ENCODE results near the gene GNAI3.

GNAI3 gene

DNA sequence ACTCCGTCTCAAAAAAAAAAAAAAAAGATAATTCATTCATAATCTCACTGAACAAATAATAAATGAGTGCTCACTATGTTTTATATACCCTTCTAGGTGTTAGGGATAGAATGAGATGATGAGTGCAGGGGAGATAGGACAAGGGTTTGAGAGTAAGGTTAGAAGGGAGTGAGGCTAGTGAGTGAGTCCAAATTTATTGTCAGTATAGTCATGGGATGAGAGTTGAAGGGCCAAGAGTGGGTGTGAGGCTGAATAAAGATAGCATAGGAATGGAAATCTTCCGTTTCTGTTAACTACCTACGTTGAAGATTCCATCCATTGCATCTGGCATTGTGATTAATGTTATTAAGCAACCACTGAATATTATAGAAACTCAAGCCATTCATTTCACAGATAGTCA, 16.8 kb downstream of the GNAI3 start:
- TF ChIP-seq, protein P1, sequence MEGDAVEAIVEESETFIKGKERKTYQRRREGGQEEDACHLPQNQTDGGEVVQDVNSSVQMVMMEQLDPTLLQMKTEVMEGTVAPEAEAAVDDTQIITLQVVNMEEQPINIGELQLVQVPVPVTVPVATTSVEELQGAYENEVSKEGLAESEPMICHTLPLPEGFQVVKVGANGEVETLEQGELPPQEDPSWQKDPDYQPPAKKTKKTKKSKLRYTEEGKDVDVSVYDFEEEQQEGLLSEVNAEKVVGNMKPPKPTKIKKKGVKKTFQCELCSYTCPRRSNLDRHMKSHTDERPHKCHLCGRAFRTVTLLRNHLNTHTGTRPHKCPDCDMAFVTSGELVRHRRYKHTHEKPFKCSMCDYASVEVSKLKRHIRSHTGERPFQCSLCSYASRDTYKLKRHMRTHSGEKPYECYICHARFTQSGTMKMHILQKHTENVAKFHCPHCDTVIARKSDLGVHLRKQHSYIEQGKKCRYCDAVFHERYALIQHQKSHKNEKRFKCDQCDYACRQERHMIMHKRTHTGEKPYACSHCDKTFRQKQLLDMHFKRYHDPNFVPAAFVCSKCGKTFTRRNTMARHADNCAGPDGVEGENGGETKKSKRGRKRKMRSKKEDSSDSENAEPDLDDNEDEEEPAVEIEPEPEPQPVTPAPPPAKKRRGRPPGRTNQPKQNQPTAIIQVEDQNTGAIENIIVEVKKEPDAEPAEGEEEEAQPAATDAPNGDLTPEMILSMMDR (IDR thresholded peaks at IDR 0.05; ENCODE audit: control insufficient read depth, insufficient read depth, low read depth, low read length, missing control alignments), result no peak
- DNase-seq (ENCODE audit: low read depth), result no peak
- H3K4me3 ChIP-seq (ENCODE audit: control insufficient read depth, low read depth, low read length), result no peak overlapping the region

DNA sequence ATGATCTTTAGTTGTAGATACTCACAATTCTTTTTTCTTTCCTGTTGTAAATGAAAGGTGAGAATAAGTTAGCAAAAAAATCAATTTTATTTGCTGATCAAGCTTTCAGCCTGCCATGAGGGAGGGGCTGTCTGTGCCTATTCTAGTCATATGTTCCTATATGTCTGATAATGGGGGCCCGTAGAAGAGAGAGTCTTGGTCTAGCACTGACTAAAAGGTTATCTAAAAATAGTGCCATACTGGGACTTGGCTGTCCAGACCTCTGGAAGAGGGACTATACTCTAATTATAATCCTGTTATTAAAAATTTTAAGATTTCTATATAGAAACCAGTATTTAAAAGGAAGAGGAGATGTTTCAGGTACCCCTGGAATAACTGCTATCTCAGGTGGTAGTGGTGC, 18.6 kb downstream of the GNAI3 start:
- no peak for DNase-seq (ENCODE audit: low read depth)
- H3K4me3 ChIP-seq (ENCODE audit: control insufficient read depth, low read depth, low read length), result no peak overlapping the region
- TF ChIP-seq, protein P1 (IDR thresholded peaks at IDR 0.05; ENCODE audit: control insufficient read depth, insufficient read depth, low read depth, low read length, missing control alignments), result no peak

DNA sequence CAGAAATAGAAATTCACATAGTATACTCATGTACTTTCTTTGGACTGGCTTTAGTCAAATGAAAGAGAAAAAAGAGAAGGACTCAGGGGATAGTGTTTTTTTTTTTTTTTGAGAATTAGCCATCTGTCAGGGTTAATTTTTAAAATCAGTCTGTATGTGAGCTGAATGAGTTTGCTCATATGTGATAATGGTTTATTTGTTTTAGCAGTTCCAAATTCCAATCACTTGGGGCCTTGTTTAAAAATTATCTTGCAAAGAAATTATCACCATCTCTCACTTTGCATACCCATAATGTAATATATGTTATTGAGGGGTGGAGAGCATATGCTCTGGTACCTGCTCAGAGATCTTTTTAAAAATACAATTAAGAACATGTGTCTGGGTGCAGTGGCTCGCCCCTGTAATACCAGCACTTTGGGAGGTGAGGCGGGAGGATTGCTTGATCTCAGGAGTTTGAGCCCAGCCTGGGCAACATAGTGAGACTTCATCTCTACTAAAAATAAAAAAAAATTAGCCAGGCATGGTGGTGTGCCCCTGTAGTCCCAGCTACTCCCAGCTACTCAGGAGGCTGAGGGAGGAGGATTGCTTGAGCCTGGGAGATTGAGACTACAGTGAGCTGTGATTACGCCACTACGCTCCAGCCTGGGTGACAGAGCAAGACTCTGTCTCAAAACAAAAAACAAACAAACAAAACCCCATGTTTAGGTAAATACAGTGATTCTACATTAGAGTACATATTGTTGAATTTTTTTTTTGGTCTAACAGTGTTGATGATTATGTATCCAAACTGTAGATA, 19.7 kb downstream of the GNAI3 start:
- DNase-seq (ENCODE audit: low read depth), result no peak
- TF ChIP-seq, protein P1 (IDR thresholded peaks at IDR 0.05; ENCODE audit: control insufficient read depth, insufficient read depth, low read depth, low read length, missing control alignments), result no peak
- H3K4me3 ChIP-seq (ENCODE audit: control insufficient read depth, low read depth, low read length), result no peak overlapping the region

DNA sequence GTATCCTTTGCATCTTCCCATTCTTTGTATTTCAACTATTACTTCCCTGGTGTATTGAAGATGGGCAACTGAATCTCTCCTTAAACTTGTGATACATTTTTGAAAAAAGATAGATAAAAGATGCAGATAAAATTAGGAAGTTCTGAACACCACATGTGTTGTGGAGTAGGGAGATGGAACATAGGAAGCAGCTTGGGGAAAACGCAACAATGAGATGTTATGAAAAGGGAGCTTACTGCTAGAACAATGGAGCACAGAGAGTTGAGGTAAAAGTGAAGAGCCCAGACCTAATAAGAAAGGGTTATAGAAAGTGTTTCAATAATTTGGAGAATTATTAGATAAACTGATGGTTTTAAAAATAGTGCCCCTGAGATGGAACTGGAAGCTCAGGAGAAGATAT, 20.9 kb downstream of the GNAI3 start:
- TF ChIP-seq, protein P1 (IDR thresholded peaks at IDR 0.05; ENCODE audit: control insufficient read depth, insufficient read depth, low read depth, low read length, missing control alignments), result no peak
- no peak for DNase-seq (ENCODE audit: low read depth)

DNA sequence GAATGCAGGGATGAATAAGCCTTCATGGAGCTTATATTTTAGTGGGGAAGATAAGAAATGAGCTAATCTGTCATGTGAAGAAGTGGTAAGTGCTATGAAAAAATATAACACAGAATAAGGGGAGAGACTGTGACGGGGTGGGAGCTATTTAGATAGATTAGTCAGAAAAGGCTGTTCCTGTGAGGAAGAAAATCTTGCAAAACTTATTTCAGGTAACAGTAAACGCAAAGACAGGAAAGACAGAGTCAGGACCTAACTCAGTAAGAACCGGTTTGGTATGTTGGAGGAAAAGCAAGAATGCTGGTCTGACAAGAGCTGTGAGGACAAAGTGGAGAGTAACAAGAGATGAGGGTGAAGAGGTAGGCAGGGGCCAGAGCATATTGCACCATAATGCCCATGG, 22.0 kb downstream of the GNAI3 start:
- TF ChIP-seq, protein P1 (IDR thresholded peaks at IDR 0.05; ENCODE audit: control insufficient read depth, insufficient read depth, low read depth, low read length, missing control alignments), result no peak
- DNase-seq (ENCODE audit: low read depth), result no peak

More for the DNA sequence above, 20.9 kb downstream of the GNAI3 start:
- no peak overlapping the region for H3K4me3 ChIP-seq (ENCODE audit: control insufficient read depth, low read depth, low read length)

DNA sequence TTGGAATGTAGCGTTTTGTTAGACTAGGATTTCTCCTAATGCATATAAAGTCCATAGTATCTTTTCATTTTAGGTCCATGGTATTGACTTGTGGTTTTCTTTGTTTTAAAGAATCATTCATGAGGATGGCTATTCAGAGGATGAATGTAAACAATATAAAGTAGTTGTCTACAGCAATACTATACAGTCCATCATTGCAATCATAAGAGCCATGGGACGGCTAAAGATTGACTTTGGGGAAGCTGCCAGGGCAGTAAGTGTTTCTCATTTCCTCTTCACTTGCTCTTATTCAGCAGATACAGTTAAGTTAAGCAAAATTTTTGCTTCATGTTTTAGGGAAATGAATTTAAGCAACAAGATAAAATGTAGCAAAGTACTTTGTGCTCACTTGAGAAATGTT, 25.4 kb downstream of the GNAI3 start:
- DNase-seq (ENCODE audit: low read depth), result no peak

More for the DNA sequence above, 22.0 kb downstream of the GNAI3 start:
- H3K4me3 ChIP-seq (ENCODE audit: control insufficient read depth, low read depth, low read length), result no peak overlapping the region

More for the DNA sequence above, 25.4 kb downstream of the GNAI3 start:
- H3K4me3 ChIP-seq (ENCODE audit: control insufficient read depth, low read depth, low read length), result no peak overlapping the region
- TF ChIP-seq, protein P1 (IDR thresholded peaks at IDR 0.05; ENCODE audit: control insufficient read depth, insufficient read depth, low read depth, low read length, missing control alignments), result no peak

All from AG09309 (cell line).